Breast epithelium (tissue), 3 donors: ENCODE results near the gene CXCL8.

Experiments
- CTCF ChIP-seq, 3 donors: fragments of 450-650 bp; IDR thresholded peaks; one replicate each; pipeline ENCODE4 v1.5.1; 2016 to 2017; ENCODE audit warnings: antibody characterized with exemption in 3 of 3, mild to moderate bottlenecking in 3 of 3, moderate library complexity in 3 of 3
- POLR2A ChIP-seq: fragments of 450-650 bp; IDR thresholded peaks from one replicate; pipeline ENCODE4 v1.6.1; 2016; ENCODE audit warnings: antibody characterized with exemption, mild to moderate bottlenecking, moderate library complexity
- POLR2AphosphoS5 ChIP-seq, 3 donors: sonication (generic); formaldehyde crosslinking; IDR thresholded peaks; one replicate each; pipeline ENCODE4 v1.6.1; 2017; ENCODE audit warnings: antibody characterized with exemption in 3 of 3

GRCh38 chr4:73753215-73753614, 12.8 kb downstream of the CXCL8 start:
- TF ChIP-seq CTCF (IDR thresholded peaks at IDR 0.05): no peak
- TF ChIP-seq POLR2AphosphoS5 (IDR thresholded peaks at IDR 0.05): no peak
- no peak for TF ChIP-seq POLR2A
